ENCODE data around the gene CADM2. TPM values are rescaled to one million over a fixed set of nuclear protein-coding genes. Genes with fewer than 3 reads are reported as not detected.

CADM2 gene
- total RNA-seq, 1 experiment from 2014 or later, result not detected

GRCh38 chr3:85950435-85950834, 991.6 kb downstream of the CADM2 start:
- ChIA-PET CTCF (no interaction called here), POLR2A (no interaction called here), RAD21 (ENCODE audit: low non-redundant PET in 1 of 2, low total read pairs in 2 of 2, uncharacterized antibody in 2 of 2, unreplicated experiment in 2 of 2) (no interaction called here)
- intact Hi-C loops (cut with micrococcal nuclease), result no loop called here
- no peak overlapping the region for H3K9ac ChIP-seq (ENCODE audit: low read length)
- no peak for ATAC-seq
- H3K4me2 ChIP-seq (ENCODE audit: low read length), result no peak overlapping the region
- H4K20me1 ChIP-seq (ENCODE audit: insufficient read depth), result no peaks in the 10 kb centered on the region
- TF ChIP-seq ZFX (IDR thresholded peaks at IDR 0.05) (no peak), MAX (IDR thresholded peaks at IDR 0.05) (no peak), YY1 (IDR thresholded peaks at IDR 0.05; ENCODE audit: extremely low read depth, insufficient replicate concordance, low read depth, low read length) (no peak), SIN3A (IDR thresholded peaks at IDR 0.05; ENCODE audit: low read depth) (no peak), RAD21 (IDR thresholded peaks at IDR 0.05; ENCODE audit: low read depth) (no peak), EGR1 (IDR thresholded peaks at IDR 0.05; ENCODE audit: low read depth) (no peak), CTCF (IDR thresholded peaks at IDR 0.05 in 2 of 3, conservative IDR thresholded peaks at IDR 0.05 in 1 of 3; ENCODE audit: borderline replicate concordance in 1 of 3, insufficient read depth in 1 of 3, low read depth in 2 of 3, low read length in 2 of 3) (no peak), POLR2AphosphoS5 (IDR thresholded peaks at IDR 0.05; ENCODE audit: low read depth, low read length) (no peak), CEBPB (IDR thresholded peaks at IDR 0.05; ENCODE audit: low read depth) (no peak), EZH2phosphoT487 (IDR thresholded peaks at IDR 0.05; ENCODE audit: borderline replicate concordance) (no peak), JUND (IDR thresholded peaks at IDR 0.05) (no peak), ELF1 (IDR thresholded peaks at IDR 0.05; ENCODE audit: borderline replicate concordance, low read depth) (no peak), EZH2 (IDR thresholded peaks at IDR 0.05) (no peak)
- TF ChIP-seq, protein P1, sequence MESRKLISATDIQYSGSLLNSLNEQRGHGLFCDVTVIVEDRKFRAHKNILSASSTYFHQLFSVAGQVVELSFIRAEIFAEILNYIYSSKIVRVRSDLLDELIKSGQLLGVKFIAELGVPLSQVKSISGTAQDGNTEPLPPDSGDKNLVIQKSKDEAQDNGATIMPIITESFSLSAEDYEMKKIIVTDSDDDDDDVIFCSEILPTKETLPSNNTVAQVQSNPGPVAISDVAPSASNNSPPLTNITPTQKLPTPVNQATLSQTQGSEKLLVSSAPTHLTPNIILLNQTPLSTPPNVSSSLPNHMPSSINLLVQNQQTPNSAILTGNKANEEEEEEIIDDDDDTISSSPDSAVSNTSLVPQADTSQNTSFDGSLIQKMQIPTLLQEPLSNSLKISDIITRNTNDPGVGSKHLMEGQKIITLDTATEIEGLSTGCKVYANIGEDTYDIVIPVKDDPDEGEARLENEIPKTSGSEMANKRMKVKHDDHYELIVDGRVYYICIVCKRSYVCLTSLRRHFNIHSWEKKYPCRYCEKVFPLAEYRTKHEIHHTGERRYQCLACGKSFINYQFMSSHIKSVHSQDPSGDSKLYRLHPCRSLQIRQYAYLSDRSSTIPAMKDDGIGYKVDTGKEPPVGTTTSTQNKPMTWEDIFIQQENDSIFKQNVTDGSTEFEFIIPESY (IDR thresholded peaks at IDR 0.05; ENCODE audit: extremely low read depth, insufficient replicate concordance, low read length), result no peak
- no peaks in the 10 kb centered on the region for H3K9me2 ChIP-seq (ENCODE audit: insufficient read depth)
- H3K4me1 ChIP-seq (ENCODE audit: control insufficient read depth in 1 of 2, insufficient read depth in 2 of 2, low read length in 2 of 2), result no peaks in the 10 kb centered on the region
- H2AFZ ChIP-seq (ENCODE audit: low read depth, low read length, poor library complexity, severe bottlenecking), result no peak overlapping the region
- H3K79me2 ChIP-seq (ENCODE audit: insufficient read depth, low read length), result no peaks in the 10 kb centered on the region
- no TSS peak for BruUV-seq (replicated peaks)
- no peak overlapping the region for H3K4me3 ChIP-seq (replicated peaks in 1 of 2; ENCODE audit: low read depth in 1 of 2, low read length in 2 of 2)
- peaks cover 10 to 13% of the 10 kb centered on the region in 2 experiments; a peak in 2 of 4 replicates for H3K9me3 ChIP-seq (ENCODE audit: control insufficient read depth in 1 of 2, insufficient read depth in 1 of 2, low read depth in 1 of 2, low read length in 2 of 2)
- no peaks in the 10 kb centered on the region for H3K27me3 ChIP-seq (ENCODE audit: insufficient read depth, low read length)
- H3K36me3 ChIP-seq (ENCODE audit: control insufficient read depth in 1 of 2, insufficient read depth in 2 of 2, low read length in 2 of 2), result no peaks in the 10 kb centered on the region
- no peak for DNase-seq (ENCODE audit: low read depth, low spot score)
- H3K27ac ChIP-seq (ENCODE audit: low read depth, low read length), result no peak overlapping the region
